Choroid plexus epithelial cell (primary cell): ENCODE data around the gene RHOT2.

Source experiments
- DNase-seq: peaks from one replicate; pipeline ENCODE4 v3.0.0-alpha.2; 2010; ENCODE audit warnings: low read depth
- H3K4me3 ChIP-seq: 2 replicates; pipeline ENCODE4 v1.5.1; 2011; ENCODE audit warnings: low read depth, mild to moderate bottlenecking, control low read depth, low read length, moderate library complexity
- TF ChIP-seq, protein P1 (sequence below): conservative IDR thresholded peaks from 2 replicates; pipeline ENCODE4 v1.5.1; 2011; ENCODE audit warnings: low read depth, mild to moderate bottlenecking, control low read depth, inconsistent platforms, low read length, moderate library complexity

The RHOT2 gene

GRCh38 chr16:629185-629832 lies 38.6 kb upstream of the RHOT2 start:
- H3K4me3 ChIP-seq: no peak overlapping the region
- no peak for DNase-seq
- TF ChIP-seq, protein P1, sequence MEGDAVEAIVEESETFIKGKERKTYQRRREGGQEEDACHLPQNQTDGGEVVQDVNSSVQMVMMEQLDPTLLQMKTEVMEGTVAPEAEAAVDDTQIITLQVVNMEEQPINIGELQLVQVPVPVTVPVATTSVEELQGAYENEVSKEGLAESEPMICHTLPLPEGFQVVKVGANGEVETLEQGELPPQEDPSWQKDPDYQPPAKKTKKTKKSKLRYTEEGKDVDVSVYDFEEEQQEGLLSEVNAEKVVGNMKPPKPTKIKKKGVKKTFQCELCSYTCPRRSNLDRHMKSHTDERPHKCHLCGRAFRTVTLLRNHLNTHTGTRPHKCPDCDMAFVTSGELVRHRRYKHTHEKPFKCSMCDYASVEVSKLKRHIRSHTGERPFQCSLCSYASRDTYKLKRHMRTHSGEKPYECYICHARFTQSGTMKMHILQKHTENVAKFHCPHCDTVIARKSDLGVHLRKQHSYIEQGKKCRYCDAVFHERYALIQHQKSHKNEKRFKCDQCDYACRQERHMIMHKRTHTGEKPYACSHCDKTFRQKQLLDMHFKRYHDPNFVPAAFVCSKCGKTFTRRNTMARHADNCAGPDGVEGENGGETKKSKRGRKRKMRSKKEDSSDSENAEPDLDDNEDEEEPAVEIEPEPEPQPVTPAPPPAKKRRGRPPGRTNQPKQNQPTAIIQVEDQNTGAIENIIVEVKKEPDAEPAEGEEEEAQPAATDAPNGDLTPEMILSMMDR: no peak

DNA sequence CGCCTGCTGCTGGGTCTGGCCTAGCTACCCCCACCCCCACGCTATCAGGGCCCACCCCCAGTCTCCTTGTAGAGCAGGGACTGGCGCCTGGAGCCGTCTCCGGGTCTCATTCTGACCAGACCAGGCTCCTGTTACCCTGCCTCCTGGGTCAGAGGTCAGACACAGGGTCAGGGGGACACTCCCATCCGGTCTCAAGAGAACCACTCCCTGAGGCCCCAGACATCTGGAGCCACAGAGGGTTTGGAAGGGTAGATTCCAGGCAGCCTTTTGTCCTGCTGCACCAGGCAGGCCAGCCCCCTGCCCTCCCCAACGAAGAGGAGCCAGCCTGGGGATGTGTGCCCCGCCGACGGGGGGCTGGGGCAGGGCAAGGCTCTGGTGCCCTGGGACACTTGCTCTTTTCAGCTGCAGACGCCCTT lies 38.1 kb upstream of the RHOT2 start:
- DNase-seq: no peak
- no peak overlapping the region for H3K4me3 ChIP-seq
- TF ChIP-seq, protein P1: no peak

DNA sequence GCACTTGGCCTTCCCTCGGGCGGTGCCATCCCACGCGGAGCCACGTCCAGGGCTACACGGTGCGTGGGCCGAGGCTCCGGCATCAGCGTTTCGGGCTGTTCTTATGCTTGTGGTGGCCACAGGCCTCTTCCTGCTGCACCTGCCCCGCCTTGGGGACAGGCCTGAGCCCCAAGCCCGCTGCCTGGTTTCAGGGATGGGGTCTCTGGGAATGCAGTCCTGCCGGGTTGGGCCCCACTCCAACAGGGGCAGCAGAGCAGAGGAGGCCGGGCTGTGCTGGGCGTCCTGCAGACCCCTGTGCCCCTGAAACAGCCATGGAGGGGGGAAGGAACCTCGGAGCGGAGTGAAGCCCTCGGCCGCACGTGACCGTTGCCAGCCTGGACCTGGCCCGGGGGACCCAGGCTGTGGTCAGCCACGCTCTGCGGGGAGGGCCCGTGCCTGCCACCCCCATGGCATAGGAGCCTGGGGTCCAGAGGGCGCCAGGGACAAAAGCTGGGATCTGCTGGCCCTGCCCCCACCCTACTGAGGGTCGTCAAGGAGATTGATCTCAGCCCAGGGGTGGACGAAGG lies 37.6 kb upstream of the RHOT2 start:
- DNase-seq: no peak
- H3K4me3 ChIP-seq: no peak overlapping the region
- TF ChIP-seq, protein P1: no peak

GRCh38 chr16:630815-631405 lies 37.0 kb upstream of the RHOT2 start, which contains the start of gene WFIKKN1:
Gene WFIKKN1, plus strand, starts transcription at chr16:630985. Its CDS starts 269 bp downstream, at chr16:631254.
- TF ChIP-seq, protein P1: no peak
- no peak for DNase-seq
- H3K4me3 ChIP-seq: no peak within 1 kb of the TSS

GRCh38 chr16:631808-632358 lies 36.0 kb upstream of the RHOT2 start:
- TF ChIP-seq, protein P1: no peak
- no peak for DNase-seq
- H3K4me3 ChIP-seq: no peak overlapping the region

- no peak for DNase-seq
- no peak overlapping the region for H3K4me3 ChIP-seq
- TF ChIP-seq, protein P1: no peak
Observed at GRCh38 chr16:632486-633335, 35.2 kb upstream of the RHOT2 start.
